Left renal cortex interstitium (tissue), 4 donors: ENCODE data around the gene PARP2. TPM values are rescaled to one million over a fixed set of nuclear protein-coding genes. Genes with fewer than 3 reads are reported as not detected.
"Not testable (repeated sequence)": the region's sequence is repeated elsewhere in the genome, so short reads cannot be mapped to it uniquely, and the experiment has no call there.

Source experiments
- DNase-seq, 4 donors: peaks; one replicate each; pipeline ENCODE4 v3.0.0-alpha.2; 2013; ENCODE audit warnings: low read depth in 4 of 4, low spot score in 2 of 4, missing footprints in 1 of 4
- polyA plus RNA-seq, 4 donors: library from polyadenylated mRNA; unstranded; fragments of 120-200 nt; gene quantifications; one replicate each; pipeline ENCODE4 v1.2.1, GENCODE V29; 2013; ENCODE audit not compliant: insufficient read length in 4 of 4

PARP2 gene
- polyA plus RNA-seq: 10 to 100 TPM; 41.5 to 71.9 (median 56.7) TPM

GRCh38 chr14:20343092-20343861 is at the start of gene PARP2:
Gene PARP2, plus strand, starts transcription at chr14:20343635. Its CDS starts 7 bp downstream, at chr14:20343642.
- DNase-seq: peak; percentile 99 to 100 (median 100)

GRCh38 chr14:20294636-20295035 is 48.8 kb upstream of the PARP2 start:
- DNase-seq: no peak

GRCh38 chr14:20295067-20295466 is 48.4 kb upstream of the PARP2 start:
- no peak for DNase-seq

- DNase-seq: no peak
Measured at GRCh38 chr14:20302042-20302755, 41.2 kb upstream of the PARP2 start.

DNA sequence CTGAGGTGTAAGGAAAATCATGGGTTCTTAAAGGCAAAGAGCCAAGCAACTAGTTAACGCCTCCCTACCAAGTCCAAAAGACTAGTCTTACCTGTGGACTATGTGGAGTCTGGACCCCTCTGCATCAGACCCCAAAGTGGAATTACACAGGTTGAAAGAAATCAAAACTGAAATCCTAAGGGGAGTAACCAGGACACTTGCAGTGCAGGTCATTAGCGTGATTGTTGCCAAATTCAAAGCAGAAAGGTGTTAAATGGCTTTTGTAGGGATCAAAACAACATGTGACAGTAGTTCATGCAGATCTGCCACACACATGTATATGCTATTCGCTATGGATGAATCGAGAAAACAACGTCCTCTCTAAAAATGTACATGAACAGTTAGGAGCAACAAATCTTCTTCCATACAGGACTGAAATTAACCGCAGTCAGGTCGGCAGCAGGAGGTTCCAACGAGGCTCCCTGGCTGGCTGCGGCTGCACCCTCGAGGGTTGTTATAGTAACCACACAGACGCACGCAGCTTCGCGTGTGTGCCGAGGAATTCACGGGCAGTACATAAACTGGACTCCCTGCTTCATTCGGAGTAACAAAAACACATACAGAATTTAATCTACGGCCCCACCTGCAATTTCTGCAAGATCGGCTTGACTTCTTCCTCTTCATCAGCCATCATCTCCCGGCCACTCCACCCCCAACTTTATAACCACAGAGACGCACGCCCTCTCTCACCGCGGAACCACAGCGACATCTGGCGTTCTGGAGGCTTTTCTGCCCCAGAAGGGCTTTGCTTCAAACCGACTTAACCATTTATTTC is 38.0 kb upstream of the PARP2 start, which contains the start of gene TTC5:
Gene TTC5 (minus strand): TSS at position 687 of the 814 bp plus-strand sequence. CDS start 14 bp downstream, at position 673.
- peak; percentile 77 to 89 (median 82) for DNase-seq

- DNase-seq: no peak
Measured at GRCh38 chr14:20306079-20306423, 37.4 kb upstream of the PARP2 start.

DNA sequence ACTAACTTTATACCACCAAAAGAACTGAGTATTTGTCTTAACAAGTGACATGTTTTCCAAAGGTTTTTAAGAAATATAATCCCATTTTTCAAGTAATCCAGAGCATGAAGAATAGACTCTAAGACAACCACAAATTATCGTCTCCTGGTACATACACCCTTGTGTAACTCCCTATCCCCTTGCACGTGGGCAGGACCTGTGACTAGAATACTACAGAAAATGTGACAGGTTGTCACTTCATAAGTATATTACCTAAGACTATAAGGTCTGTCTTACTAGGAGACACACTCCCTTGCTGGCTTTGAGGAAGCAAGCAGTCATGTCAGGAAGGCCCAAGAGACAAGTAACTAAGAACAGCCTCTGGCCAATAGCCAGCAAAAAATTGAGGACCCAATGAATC is 29.4 kb upstream of the PARP2 start:
- no peak for DNase-seq

DNA sequence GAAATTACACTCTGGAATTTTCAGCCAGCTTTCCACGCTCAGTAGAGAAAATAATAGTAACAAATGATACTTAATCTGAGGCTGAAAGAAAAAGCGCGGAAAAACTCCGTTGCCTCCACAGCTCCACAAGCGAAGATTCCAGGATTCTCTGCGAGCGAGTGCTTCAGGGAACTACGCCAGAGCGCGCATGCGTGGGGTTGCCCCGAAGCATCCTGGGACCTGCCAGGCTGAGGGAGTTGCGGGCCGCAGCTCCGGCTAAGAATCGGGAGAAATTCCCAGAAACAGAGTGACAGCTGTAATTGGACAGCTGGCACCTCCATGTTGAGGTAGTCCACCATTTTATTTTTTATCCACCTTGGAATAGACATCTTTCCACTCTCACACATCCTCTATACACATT is 25.7 kb upstream of the PARP2 start:
- DNase-seq: no peak

DNA sequence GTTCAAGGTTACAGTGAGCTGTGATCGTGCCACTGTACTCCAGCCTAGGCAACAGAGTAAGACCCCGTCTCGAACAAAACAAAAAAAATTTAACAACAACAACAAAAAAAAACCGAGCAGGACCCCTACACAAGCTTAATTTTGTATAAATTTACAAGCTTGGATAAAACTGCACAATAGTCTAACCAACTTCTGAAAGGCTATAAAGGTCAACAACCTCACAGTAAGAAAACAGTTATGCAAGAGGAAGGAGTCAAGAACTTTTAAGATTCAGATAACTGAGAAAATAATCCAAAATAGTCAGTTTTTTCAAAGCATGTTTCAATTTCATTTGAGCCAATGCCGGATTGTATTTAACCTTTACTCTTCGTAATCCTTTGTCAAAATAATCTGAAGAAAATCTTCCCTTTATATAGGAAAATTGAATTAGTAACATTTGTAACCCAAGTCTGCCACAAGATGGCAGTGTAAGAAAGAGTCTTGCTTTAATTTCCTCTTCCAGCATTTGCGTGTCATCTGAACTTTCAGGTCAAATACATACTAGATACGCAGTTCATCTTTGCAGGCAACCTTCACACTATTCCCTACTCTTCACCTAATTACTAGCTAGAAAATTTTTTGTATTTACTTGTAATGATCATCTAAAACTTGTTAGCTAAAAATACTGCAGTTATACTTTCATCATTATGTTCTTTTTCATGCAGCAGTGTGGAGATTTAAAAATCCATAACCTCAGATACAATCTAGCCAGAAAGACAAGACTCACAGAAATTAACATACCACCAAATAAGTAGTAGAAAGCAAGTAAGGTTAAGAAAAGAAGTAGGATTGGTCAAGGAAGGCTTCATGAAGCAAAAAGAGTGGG is 16.2 kb upstream of the PARP2 start:
- no peak for DNase-seq

GRCh38 chr14:20328705-20329104 is 14.7 kb upstream of the PARP2 start:
- no peak for DNase-seq

- DNase-seq: no peak
Measured at GRCh38 chr14:20329355-20329754, 14.1 kb upstream of the PARP2 start.

- DNase-seq: no peak
Measured at GRCh38 chr14:20331053-20331613, 12.3 kb upstream of the PARP2 start.

DNA sequence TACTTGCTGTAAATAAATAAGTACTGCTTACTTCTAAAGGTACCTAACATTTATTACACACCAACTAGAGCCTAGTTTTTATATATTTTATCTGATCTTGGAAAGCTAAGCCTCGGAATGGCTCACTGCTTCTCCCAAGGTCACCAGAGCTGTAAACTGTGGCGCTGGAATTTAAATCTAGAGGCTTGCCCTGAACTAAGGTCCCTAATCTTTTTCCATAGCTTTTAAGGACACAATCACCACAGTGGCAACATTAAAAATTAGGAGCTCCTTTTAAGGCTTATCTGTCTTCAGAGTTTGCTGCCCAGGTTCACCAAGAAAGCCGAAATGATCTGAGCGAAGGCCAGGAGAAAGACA is 11.0 kb upstream of the PARP2 start:
- peak in 2 of 4 donors; percentile 13 to 57 for DNase-seq

GRCh38 chr14:20332788-20333493 is 10.5 kb upstream of the PARP2 start, which contains the start of gene CCNB1IP1:
Gene CCNB1IP1, minus strand, starts transcription at chr14:20333279. Its CDS starts 16,756 bp downstream, at chr14:20316523.
- DNase-seq: peak; percentile 71 to 92 (median 84)

DNA sequence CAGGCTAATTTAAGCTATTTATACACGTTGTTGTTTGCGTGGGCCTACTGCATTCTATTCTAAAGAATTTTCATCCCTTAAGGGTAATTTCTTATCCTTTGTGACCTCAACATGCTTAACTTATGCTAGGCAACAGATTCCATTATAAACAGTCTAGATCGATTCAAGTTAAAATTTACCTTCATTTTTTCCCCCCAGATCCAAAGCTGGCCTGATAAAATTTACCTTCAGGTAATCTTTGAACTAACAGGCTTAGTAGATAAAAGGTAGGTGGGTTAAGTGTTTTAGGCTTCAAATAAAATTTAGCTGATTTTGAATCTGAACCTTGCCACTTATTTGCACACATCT is 10.0 kb upstream of the PARP2 start:
- DNase-seq: no peak

DNA sequence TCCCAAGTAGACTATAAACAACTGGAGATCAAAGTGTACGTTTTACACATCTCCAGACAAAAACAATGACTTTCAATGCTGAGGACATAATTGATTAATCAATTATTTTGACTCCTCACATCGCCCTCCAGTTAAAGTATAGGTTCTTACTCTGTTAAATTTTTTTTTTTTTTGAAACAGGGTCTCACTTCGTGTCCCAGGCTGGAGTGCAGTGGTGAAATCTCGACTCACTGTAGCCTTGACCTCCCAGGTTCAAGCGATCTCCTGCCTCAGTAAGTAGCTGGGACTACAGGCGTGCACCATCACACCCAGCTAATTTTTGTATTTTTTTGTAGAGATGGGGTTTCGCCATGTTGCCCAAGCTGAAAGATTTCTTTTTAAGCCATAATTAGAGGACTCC is 9.4 kb upstream of the PARP2 start:
- no peak for DNase-seq

DNA sequence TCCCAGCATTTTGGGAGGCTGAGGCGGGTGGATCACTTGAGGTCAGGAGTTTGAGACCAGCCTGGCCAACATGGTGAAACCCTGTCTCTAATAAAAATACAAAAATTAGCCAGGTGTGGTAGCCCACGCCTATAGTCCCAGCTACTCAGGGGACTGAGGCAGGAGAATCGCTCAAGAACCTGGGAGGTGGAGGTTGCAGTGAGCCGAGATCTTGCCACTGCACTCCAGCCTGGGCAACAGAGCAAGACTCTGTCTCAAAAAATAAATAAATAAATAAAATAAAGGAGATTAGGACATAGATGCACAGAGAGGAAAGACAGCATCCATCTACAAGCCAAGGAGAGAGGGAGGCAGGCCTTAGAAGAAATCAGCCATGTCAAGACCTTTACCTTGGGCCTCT is 2.4 kb upstream of the PARP2 start:
- not testable (repeated sequence) for DNase-seq

DNA sequence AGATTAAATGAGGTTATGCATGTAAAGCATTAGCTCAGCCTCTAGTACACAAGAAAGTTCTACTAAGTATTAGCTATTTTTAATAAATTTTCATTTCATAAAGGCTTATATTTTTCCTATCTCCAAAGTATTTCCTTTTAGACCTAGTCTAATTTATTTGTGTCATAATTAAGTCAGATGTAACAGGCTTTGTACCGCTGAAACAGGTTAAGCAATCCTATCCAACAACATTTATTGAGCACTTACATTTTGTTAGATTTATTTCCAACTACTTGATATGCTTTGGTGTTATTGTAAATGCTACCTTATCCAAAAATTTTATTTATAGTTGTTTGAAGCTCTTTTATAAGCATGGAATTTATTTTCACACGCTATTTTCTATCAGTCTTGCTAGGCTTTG is 1.8 kb upstream of the PARP2 start:
- DNase-seq: no peak

- peak in 1 of 4 donors; percentile 43 for DNase-seq
Measured at GRCh38 chr14:20343862-20344220, 406 bp downstream of the PARP2 start.
